Natural killer cell (primary cell): ENCODE results near the gene WHAMM. TPM values are rescaled to one million over a fixed set of nuclear protein-coding genes. Genes with fewer than 3 reads are reported as not detected.

Experiments used
- ATAC-seq, 3 donors: fragments of 150-1000 bp in 2 of 3; fragments of 200-7000 bp in 1 of 3; cut with Tn5 transposase; 1 replicate in 1 of 3; 2 replicates in 2 of 3; pipeline ENCODE4 v1.10.0; 2021; ENCODE audit warnings: mild to moderate bottlenecking in 2 of 3, moderate library complexity in 2 of 3
- DNase-seq, 2 donors: peaks; one replicate each; pipeline versions ENCODE4 v3.0.0 to v3.0.0-alpha.2; 2013 to 2021; ENCODE audit warnings: mixed read lengths in 1 of 2
- H3K27ac ChIP-seq: one replicate; pipeline ENCODE4 v1.5.1; 2013; ENCODE audit warnings: mild to moderate bottlenecking, low read length
- H3K27me3 ChIP-seq: one replicate; pipeline ENCODE4 v1.6.1; 2013; ENCODE audit warnings: low read length; ENCODE audit not compliant: control insufficient read depth, insufficient read depth
- H3K36me3 ChIP-seq: one replicate; pipeline ENCODE4 v1.6.1; 2013; ENCODE audit warnings: low read length; ENCODE audit not compliant: control insufficient read depth, insufficient read depth
- H3K4me1 ChIP-seq: one replicate; pipeline ENCODE4 v1.6.1; 2013; ENCODE audit warnings: low read length; ENCODE audit not compliant: control insufficient read depth, insufficient read depth
- H3K4me3 ChIP-seq: one replicate; pipeline ENCODE4 v1.5.1; 2013; ENCODE audit warnings: low read length
- H3K9me3 ChIP-seq: one replicate; pipeline ENCODE4 v1.6.1; 2013; ENCODE audit warnings: low read length; ENCODE audit not compliant: control insufficient read depth, insufficient read depth
- H3K27ac Mint-ChIP-seq, 2 donors: one replicate each; pipeline ENCODE4 v1.8.0; 2022; ENCODE audit warnings: mild to moderate bottlenecking in 2 of 2, mixed read lengths in 2 of 2, moderate library complexity in 1 of 2
- H3K27me3 Mint-ChIP-seq, 2 donors: one replicate each; pipeline ENCODE4 v1.8.0; 2022; ENCODE audit warnings: low read depth in 2 of 2, mixed read lengths in 2 of 2
- H3K36me3 Mint-ChIP-seq: one replicate; pipeline ENCODE4 v1.8.0; 2022; ENCODE audit warnings: mixed read lengths
- H3K4me1 Mint-ChIP-seq, 2 donors: one replicate each; pipeline ENCODE4 v1.8.0; 2022; ENCODE audit warnings: mixed read lengths in 2 of 2
- H3K4me3 Mint-ChIP-seq: one replicate; pipeline ENCODE4 v1.8.0; 2022; ENCODE audit warnings: mild to moderate bottlenecking, moderate library complexity, mixed read lengths
- H3K9me3 Mint-ChIP-seq, 2 donors: one replicate each; pipeline ENCODE4 v1.8.0; 2022; ENCODE audit warnings: mixed read lengths in 2 of 2
- CTCF ChIP-seq: fragments of 200-600 bp; IDR thresholded peaks from one replicate; pipeline ENCODE4 v1.8.0; 2022; ENCODE audit warnings: antibody characterized with exemption
- WGBS: methylation state at CpG from one replicate; pipeline ENCODE4 v1.1.7; 2013; ENCODE audit warnings: missing lambda C conversion rate; ENCODE audit not compliant: insufficient coverage; 5-methylcytosine and 5-hydroxymethylcytosine counted together
- intact Hi-C: fragments of 100-400 bp; cut with micrococcal nuclease; formaldehyde crosslinking; loops from one replicate; pipeline ENCODE4 v1.14.2; 2022
- total RNA-seq, 4 donors: library from RNA; stranded (reverse); fragments of 120-200 nt in 1 of 4; gene quantifications; one replicate each; pipeline versions ENCODE4 v1.2.3 to v1.2.4, GENCODE V29; 2013 to 2022

Gene WHAMM
- total RNA-seq, 3 donors from 2014 or later (not counting 1 experiment from before 2014, with no cell fraction given), result 48.5 to 78.0 (median 67.6) TPM

GRCh38 chr15:82873000-82873680 is 63.7 kb downstream of the WHAMM start:
- Mint-ChIP-seq H3K27me3 (no peaks in the 10 kb centered on the region), H3K27ac (no peak overlapping the region), H3K4me1 (no peaks in the 10 kb centered on the region), H3K36me3 (no peaks in the 10 kb centered on the region), H3K9me3 (no peaks in the 10 kb centered on the region), H3K4me3 (no peak overlapping the region)
- Histone ChIP-seq H3K27ac (no peak overlapping the region), H3K36me3 (no peaks in the 10 kb centered on the region), H3K4me1 (peaks cover 4% of the 10 kb centered on the region), H3K27me3 (no peaks in the 10 kb centered on the region), H3K9me3 (no peaks in the 10 kb centered on the region), H3K4me3 (no peak overlapping the region)
- no peak for TF ChIP-seq CTCF
- WGBS, result 83% methylated on average over 7 of the region's 7 CpGs
- ATAC-seq, result no peak
- DNase-seq, result no peak
- intact Hi-C loops, result no loop called here

- TF ChIP-seq CTCF, result no peak
- H3K9me3 Mint-ChIP-seq, result no peaks in the 10 kb centered on the region
- H3K36me3 Mint-ChIP-seq, result no peaks in the 10 kb centered on the region
- no peaks in the 10 kb centered on the region for H3K27me3 ChIP-seq
- H3K4me3 Mint-ChIP-seq, result no peak overlapping the region
- no peaks in the 10 kb centered on the region for H3K27me3 Mint-ChIP-seq
- H3K4me1 ChIP-seq, result peaks cover 4% of the 10 kb centered on the region
- H3K27ac Mint-ChIP-seq, result no peak overlapping the region
- H3K27ac ChIP-seq, result no peak overlapping the region
- no peak overlapping the region for H3K4me3 ChIP-seq
- no peak for DNase-seq
- whole genome bisulfite sequencing, result 71% methylated on average over 1 of the region's 1 CpG
- no peaks in the 10 kb centered on the region for H3K9me3 ChIP-seq
- no peaks in the 10 kb centered on the region for H3K36me3 ChIP-seq
- intact Hi-C loops, result no loop called here
- no peaks in the 10 kb centered on the region for H3K4me1 Mint-ChIP-seq
- ATAC-seq, result no peak
These were observed 64.8 kb downstream of the WHAMM start for GRCh38 chr15:82874267-82874666.

- Histone ChIP-seq H3K27ac (no peak overlapping the region), H3K4me3 (no peak overlapping the region), H3K36me3 (no peaks in the 10 kb centered on the region), H3K9me3 (no peaks in the 10 kb centered on the region), H3K27me3 (no peaks in the 10 kb centered on the region), H3K4me1 (peaks cover 4% of the 10 kb centered on the region)
- no peaks in the 10 kb centered on the region for H3K9me3 Mint-ChIP-seq
- no peaks in the 10 kb centered on the region for H3K27me3 Mint-ChIP-seq
- no peaks in the 10 kb centered on the region for H3K36me3 Mint-ChIP-seq
- 80% methylated on average over 10 of the region's 10 CpGs for WGBS
- no peak overlapping the region for H3K27ac Mint-ChIP-seq
- no peak for TF ChIP-seq CTCF
- no peaks in the 10 kb centered on the region for H3K4me1 Mint-ChIP-seq
- no peak for DNase-seq
- no peak overlapping the region for H3K4me3 Mint-ChIP-seq
- intact Hi-C loops, result no loop called here
- ATAC-seq, result no peak
These were observed 65.5 kb downstream of the WHAMM start for GRCh38 chr15:82874961-82875360.
